ENCODE data around the gene MYO3B.

MYO3B gene

DNA sequence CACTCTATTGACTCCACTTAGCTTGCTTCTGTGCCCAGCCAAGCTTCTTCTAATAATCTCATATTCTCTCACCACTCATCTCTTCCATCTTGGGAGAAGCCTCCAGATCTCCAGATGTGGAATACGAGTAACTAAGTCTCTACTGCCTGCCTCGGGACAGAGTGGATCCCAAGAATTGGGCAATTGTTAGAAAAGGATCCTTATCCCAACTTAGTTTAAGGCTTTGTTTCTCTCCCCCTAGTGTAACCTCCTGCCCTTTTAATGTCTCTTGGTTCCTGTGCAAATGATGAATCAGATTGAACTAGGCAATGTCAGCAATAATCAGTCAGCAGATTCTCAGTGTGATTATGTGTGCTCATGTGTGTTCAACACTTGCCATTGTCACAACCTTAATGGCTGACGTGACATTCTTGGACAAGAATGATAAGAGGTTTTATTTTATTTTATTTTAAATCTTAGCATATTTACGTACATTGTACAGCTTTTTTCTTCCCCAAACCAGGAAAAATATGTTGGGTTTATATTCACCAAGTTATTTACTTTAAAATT lies 59.7 kb downstream of the MYO3B start:
- no peak for DNase-seq

DNA sequence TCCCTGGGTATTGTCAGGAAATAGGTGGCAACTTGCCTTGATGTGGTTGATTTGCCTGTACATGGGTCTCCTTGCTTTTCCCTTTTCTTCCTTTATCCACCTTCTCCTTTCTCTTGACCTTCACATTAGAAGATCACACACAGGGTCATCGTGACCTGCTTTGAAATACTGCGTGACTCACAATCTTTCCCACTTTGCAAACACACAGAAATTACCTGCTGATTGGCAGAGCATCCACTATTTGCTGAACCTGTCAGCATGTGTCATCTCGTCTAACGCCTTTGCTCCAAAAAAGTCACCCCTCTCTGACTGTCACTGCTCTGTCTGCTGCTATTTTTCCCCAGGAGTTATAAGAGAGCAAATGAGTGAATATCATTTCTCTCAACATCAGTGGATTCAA lies 60.8 kb downstream of the MYO3B start:
- DNase-seq, result no peak

GRCh38 chr2:170240629-170241028 lies 62.7 kb downstream of the MYO3B start:
- no peak for DNase-seq

GRCh38 chr2:170241756-170242155 lies 63.8 kb downstream of the MYO3B start:
- DNase-seq, result no peak

GRCh38 chr2:170243118-170243837 lies 65.3 kb downstream of the MYO3B start:
- no peak for DNase-seq

DNA sequence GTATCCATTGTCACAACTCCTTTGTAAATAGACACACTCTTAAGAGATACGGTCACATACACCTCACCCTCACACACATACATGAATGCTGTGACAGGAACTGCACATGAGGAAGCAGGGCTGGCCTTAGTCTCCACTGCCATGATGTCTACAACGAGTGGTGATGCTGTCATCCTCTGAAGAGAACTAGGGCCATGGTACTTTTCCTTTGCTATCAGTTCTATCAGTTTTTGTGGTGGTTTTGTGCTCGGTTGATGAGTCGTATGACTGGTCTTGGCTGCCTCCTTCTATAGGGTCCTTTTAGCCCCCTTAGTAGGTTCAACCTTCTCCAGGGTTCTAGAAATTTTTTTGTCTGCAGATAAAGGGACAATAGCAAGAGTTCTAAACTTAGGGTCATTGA lies 66.0 kb downstream of the MYO3B start:
- no peak for DNase-seq

DNA sequence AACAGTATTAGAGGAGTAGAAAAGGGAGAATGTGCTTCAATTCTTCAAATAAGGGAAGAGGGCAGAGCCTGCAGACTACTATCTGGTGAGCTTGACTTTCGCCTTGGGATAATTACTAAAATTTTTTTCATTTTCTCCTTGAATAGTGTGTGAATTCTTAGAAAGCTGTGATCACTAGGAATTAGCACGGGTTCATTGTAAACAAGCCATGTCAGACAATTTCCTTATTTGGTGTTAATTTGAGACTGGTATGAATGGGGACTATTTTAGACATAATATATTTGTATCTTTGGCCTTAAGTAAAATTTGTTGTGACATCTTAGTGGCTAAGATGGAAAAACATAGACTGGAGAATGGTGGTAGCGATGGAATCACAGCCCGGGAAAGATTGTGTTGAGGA lies 66.6 kb downstream of the MYO3B start:
- no peak for DNase-seq

- DNase-seq, result no peak
Observed at GRCh38 chr2:170245312-170245711, 67.4 kb downstream of the MYO3B start.

GRCh38 chr2:170247333-170247732 lies 69.4 kb downstream of the MYO3B start:
- DNase-seq, result no peak

DNA sequence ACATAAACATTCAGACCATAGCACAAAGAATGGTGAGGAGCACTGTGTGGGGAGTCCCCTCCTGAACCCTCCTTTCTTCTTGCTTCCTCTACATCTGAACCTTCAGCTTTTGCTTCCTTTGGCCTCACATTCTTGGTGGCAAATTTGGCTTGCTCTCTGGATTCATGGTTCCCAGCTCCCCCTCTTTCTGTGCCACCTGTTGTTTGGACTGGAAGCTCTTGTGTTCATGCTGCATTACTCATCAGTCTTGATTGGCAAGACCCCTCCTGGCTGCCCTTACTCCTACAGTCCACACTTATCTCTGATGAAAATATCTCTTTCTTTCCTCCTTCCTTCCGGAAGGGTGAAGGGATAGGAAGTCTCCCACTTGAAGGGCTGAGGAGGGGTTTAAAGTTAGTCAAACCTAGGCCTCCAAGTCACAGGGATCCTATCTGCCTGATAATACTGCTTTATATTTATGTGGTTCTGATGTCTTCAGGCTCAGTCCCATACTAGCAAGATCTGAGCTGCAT lies 70.0 kb downstream of the MYO3B start:
- DNase-seq, result no peak

- DNase-seq, result no peak
Observed at GRCh38 chr2:170248574-170249393, 70.8 kb downstream of the MYO3B start.

GRCh38 chr2:170249761-170250160 lies 71.8 kb downstream of the MYO3B start:
- DNase-seq, result no peak

DNA sequence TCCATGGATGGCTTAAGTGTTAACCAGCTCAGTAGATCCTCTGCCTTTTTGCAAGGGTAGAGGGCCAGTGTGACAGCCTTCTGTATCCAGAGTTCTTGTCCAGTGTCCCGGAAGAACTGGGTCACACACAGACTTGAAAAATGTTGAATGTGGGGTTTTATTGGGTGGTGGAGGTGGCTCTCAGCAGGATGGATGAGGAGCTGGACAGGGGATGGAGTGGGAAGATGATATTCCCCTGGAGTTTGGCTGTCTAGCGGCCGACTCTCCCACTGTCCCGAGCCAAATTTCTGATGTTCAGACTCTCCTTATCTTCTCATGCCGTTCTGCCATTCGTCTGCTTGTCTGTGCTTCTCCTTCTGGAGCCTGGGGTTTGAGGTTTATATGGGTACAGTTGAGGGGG lies 72.6 kb downstream of the MYO3B start:
- DNase-seq, result no peak

- DNase-seq, result no peak
Observed at GRCh38 chr2:170252414-170252813, 74.5 kb downstream of the MYO3B start.

DNA sequence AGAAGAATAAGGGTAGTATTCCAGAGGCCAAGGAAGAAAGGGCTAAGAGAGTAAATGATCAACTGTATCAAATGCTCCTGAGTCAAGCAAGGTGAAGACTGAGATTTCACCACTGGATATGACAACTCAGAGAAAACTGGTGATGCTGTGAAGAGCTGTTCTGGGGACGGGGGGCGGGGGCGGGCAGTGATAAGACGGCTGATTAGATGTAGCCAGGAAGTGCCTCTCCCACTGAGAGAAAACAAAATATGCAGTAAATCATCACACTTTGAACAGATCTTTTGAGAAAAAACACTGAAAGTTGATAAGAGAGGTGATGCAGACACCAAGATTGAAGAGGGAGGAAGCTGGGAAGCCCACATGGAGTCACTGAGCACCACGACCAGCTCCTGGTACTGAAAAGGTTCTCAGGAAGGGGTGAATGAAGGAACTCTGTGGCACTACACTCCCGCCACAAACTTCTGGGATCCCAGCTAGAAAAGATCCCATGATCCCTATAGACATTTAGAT lies 75.8 kb downstream of the MYO3B start:
- DNase-seq, result no peak

DNA sequence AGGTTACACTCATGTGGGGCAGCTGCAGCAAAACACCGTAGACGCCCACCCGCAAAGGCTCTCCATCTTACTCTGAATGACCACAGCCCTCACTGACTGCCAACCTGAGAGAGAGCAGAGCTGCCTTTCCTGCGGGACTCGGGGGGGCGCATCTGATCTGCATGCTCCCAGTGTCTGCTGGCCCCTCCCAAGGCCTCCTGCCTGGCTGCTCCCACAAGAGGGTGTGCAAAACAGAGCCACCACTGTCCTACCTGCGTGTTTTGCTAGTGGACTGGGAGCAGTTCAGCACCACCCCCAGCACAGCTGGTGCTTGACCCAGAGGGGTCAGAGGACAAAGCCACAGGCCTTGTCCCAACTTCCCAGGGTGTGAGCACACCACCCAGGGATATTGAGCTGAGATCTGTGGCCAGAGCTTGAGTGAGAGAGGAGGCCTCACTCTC lies 76.4 kb downstream of the MYO3B start:
- no peak for DNase-seq

DNA sequence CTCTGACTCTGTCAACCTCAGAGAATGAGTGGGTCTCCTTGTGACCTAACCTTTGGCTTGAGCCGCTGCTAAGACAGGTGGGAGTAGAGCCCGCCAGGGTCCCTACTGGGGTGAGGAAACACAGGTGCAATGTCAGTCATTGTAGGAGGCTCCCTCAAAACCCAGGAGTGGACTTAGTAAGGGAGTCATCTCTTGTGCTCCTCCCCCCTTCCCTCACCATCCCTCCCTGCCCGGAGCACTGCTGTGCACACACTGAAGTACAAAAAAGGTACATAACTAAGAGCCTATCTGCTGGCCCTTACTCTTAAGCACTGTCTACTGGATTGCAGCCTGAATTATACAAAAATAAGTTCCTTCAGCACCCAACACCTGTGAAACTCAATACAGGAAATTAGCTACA lies 77.2 kb downstream of the MYO3B start:
- DNase-seq, result no peak

DNA sequence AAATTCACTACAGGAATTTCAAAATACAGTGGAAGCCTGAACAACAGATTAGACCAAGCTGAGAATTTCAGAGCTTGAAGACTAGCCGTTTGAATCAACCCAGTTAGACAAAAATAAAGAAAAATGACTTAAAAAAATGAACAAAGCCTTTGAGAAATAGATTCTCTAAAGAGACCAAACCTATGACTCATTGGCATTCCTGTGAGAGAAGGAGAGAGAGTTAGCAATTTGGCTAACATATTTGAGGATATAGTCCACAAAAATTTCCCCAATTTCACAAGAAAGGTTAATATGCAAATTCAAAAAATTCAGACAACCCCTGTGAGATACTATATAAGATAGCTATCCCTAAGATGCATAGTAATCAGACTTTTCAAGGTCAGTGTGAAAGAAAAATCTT lies 78.0 kb downstream of the MYO3B start:
- DNase-seq, result no peak

DNA sequence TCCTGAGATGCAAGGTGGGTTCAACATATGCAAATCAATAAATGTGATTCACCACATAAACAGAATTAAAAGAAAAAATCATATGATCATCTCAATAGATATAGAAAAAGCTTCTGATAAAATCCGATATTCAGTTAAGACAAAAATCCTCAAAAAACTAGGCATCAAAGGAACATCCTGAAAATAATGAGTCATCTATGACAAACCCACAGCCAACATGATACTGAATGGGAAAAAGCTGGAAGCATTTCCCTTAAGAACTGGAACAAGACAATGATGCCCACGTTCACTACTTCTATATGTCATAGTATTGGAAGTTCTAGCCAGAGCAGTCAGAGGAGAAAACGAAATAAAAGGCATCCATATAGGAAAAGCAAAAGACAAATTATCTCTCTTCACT lies 80.4 kb downstream of the MYO3B start:
- no peak for DNase-seq

- no peak for DNase-seq
Observed at GRCh38 chr2:170260188-170260587, 82.2 kb downstream of the MYO3B start.

DNA sequence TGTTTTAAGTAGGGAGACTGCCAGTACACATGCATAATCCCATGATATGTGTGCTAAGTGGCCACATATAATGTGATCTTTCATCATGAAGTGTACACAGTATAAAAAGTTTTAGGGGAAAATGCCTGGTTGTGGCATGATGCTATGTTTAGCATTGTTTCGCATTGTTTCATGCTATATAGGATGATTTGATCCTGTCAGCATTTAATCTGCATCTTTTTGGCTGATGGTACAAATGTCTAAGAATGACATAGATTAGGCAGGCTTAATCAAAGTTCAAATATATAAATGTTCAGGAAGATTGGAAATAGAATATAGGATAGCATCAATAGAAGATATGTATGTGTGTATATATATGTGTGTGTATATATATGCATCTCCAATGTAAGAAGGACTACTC lies 83.6 kb downstream of the MYO3B start:
- DNase-seq, result no peak

GRCh38 chr2:170262343-170262742 lies 84.4 kb downstream of the MYO3B start:
- no peak for DNase-seq

- DNase-seq, result no peak
Observed at GRCh38 chr2:170262806-170263205, 84.9 kb downstream of the MYO3B start.
